HEK293T (cell line): Measurements from ENCODE around the gene ACACB.

Experiments
- CTCF ChIA-PET: fragments of 350-600 bp; formaldehyde crosslinking; extraction: SDS; loops from one replicate; lab custom pipeline; 2021; ENCODE audit warnings: antibody characterized with exemption, inconsistent platforms; lab: Yijun Ruan, JAX
- POLR2A ChIA-PET: fragments of 350-600 bp; formaldehyde crosslinking; extraction: SDS; loops from one replicate; lab custom pipeline; 2020; ENCODE audit warnings: antibody characterized with exemption, inconsistent platforms; lab: Yijun Ruan, JAX
- DNase-seq: peaks from one replicate; pipeline ENCODE4 v3.0.0; 2012; ENCODE audit warnings: mixed read lengths; ENCODE audit errors: extremely low spot score
- ARNT ChIP-seq: fragments of 450-650 bp; IDR thresholded peaks from 2 replicates; pipeline ENCODE4 v1.6.1; 2017; ENCODE audit warnings: mild to moderate bottlenecking
- BHLHE40 ChIP-seq: fragments of 450-650 bp; IDR thresholded peaks from 2 replicates; pipeline ENCODE4 v1.6.1; 2016; ENCODE audit warnings: mild to moderate bottlenecking, moderate library complexity, borderline replicate concordance
- CTBP1 ChIP-seq: fragments of 450-650 bp; IDR thresholded peaks from 2 replicates; pipeline ENCODE4 v1.6.1; 2016; ENCODE audit warnings: borderline replicate concordance
- ELF4 ChIP-seq: fragments of 450-650 bp; IDR thresholded peaks from 2 replicates; pipeline ENCODE4 v1.6.1; 2017; ENCODE audit warnings: antibody characterized with exemption
- FOXA1 ChIP-seq: fragments of 450-650 bp; IDR thresholded peaks from 2 replicates; pipeline ENCODE4 v1.6.1; 2016; ENCODE audit warnings: mild to moderate bottlenecking
- FOXK2 ChIP-seq: fragments of 450-650 bp; IDR thresholded peaks from 2 replicates; pipeline ENCODE4 v1.6.1; 2016; ENCODE audit warnings: mild to moderate bottlenecking
- FOXM1 ChIP-seq: fragments of 450-650 bp; IDR thresholded peaks from 2 replicates; pipeline ENCODE4 v1.6.1; 2017; ENCODE audit warnings: mild to moderate bottlenecking, borderline replicate concordance
- HDGF ChIP-seq: fragments of 450-650 bp; IDR thresholded peaks from 2 replicates; pipeline ENCODE4 v1.6.1; 2017; ENCODE audit warnings: antibody characterized with exemption, borderline replicate concordance
- L3MBTL2 ChIP-seq: fragments of 450-650 bp; conservative IDR thresholded peaks from 2 replicates; pipeline ENCODE4 v1.6.1; 2016; ENCODE audit warnings: mild to moderate bottlenecking
- LEF1 ChIP-seq: fragments of 450-650 bp; IDR thresholded peaks from 2 replicates; pipeline ENCODE4 v1.6.1; 2017; ENCODE audit warnings: mild to moderate bottlenecking, borderline replicate concordance
- NFRKB ChIP-seq: fragments of 450-650 bp; IDR thresholded peaks from 2 replicates; pipeline ENCODE4 v1.6.1; 2016; ENCODE audit warnings: mild to moderate bottlenecking, moderate library complexity
- PKNOX1 ChIP-seq: fragments of 450-650 bp; IDR thresholded peaks from 2 replicates; pipeline ENCODE4 v1.6.1; 2016
- SP1 ChIP-seq: fragments of 450-650 bp; IDR thresholded peaks from 2 replicates; pipeline ENCODE4 v1.6.1; 2017
- SUZ12 ChIP-seq: fragments of 450-650 bp; IDR thresholded peaks from 2 replicates; pipeline ENCODE4 v1.6.1; 2016; ENCODE audit warnings: mild to moderate bottlenecking
- TARDBP ChIP-seq: fragments of 450-650 bp; IDR thresholded peaks from 2 replicates; pipeline ENCODE4 v1.6.1; 2016
- ZNF384 ChIP-seq: fragments of 450-650 bp; IDR thresholded peaks from 2 replicates; pipeline ENCODE4 v1.6.1; 2016

The ACACB gene

DNA sequence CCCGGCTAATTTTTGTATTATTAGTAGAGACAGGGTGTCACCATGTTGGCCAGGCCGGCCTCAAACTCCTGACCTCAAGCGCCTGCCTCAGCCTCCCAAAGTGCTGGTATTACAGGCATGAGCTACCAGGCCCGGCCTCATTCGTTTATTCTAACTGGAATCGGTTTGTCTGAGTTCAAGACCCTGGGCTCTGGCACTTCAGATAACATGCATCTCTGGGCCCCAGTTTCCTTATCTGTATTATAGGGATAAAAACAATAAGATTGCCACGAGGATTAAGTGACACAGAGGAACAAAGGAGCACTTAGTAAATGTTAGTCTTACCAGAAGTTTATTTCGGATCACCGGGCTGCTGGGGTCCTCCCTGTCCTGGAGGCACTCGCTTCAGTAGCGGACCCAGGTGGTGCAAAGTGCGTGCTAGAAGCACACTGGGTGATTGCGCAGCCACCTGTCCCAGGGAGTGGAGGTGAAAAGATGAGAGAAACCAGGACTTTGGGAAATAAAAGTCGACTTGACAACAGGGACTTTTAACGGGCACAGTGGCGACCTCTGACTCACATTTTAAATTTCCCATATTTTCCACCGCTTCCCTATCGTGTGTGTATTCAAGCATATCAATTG lies 37.5 kb downstream of the ACACB start:
- peak; percentile 20 for DNase-seq
- TF ChIP-seq SUZ12, result no peak
- no peak for TF ChIP-seq CTBP1
- no peak for TF ChIP-seq L3MBTL2
- TF ChIP-seq ARNT, result no peak
- no peak for TF ChIP-seq HDGF
- TF ChIP-seq SP1, result no peak
- no peak for TF ChIP-seq PKNOX1
- TF ChIP-seq BHLHE40, result no peak
- no peak for TF ChIP-seq LEF1
- no peak for TF ChIP-seq FOXA1
- TF ChIP-seq ELF4, result no peak
- no peak for TF ChIP-seq ZNF384
- no peak for TF ChIP-seq TARDBP
- ChIA-PET POLR2A (interaction anchor here (0.6 to 1.0 kb wide), 3 partner anchors 14 to 58 kb away, joined by 3 to 4 read pairs (median 3); partner anchors contain the start of gene ACACB), CTCF (no interaction called here)

GRCh38 chr12:109154451-109155438 lies 38.4 kb downstream of the ACACB start:
- CTCF ChIA-PET, result no interaction called here
- DNase-seq, result peak; percentile 97
- TF ChIP-seq L3MBTL2 (peak; percentile 30; the same call in 1 of the 2 replicates), ELF4 (no peak)
- POLR2A ChIA-PET, result interaction anchor here (0.6 to 1.0 kb wide), 5 partner anchors 9 to 59 kb away, joined by 3 to 4 read pairs (median 3); partner anchors contain the start of genes ACACB and UNG

DNA sequence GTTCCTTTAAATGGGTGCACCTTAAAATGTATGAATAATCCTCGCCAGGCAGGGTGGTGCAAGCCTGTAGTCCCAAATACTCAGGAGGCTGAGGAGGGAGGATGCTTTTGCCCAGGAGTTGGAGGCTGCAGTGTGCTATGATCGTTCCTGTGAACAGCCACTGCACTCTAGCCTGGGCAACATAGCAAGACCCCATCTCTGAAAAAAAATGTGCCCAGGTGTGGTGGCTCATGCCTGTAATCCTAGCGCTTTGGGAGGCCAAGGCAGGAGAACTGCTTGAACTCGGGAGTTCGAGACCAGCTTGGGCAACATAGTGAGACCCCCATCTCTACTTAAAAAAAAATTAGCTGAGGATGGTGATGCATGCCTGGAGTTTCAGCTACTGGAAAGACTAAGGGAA lies 39.6 kb downstream of the ACACB start:
- no peak for TF ChIP-seq ELF4
- POLR2A ChIA-PET, result no interaction called here

GRCh38 chr12:109156586-109156985 lies 40.2 kb downstream of the ACACB start:
- POLR2A ChIA-PET, result interaction anchor here (1.0 kb wide), 1 partner anchor 41 kb away, joined by 3 read pairs; the partner anchor contains the start of gene ACACB
- TF ChIP-seq FOXK2 (no peak), BHLHE40 (no peak), HDGF (no peak), TARDBP (no peak), SUZ12 (no peak), SP1 (no peak), CTBP1 (no peak), PKNOX1 (no peak), L3MBTL2 (no peak), ARNT (no peak), FOXA1 (no peak)

More for the DNA sequence above, 39.6 kb downstream of the ACACB start:
- CTCF ChIA-PET, result interaction anchor here (0.6 kb wide), 1 partner anchor 9 kb away, joined by 3 read pairs; no protein-coding TSS in a partner anchor
- no peak for DNase-seq

GRCh38 chr12:109157986-109158385 lies 41.6 kb downstream of the ACACB start:
- ChIA-PET CTCF (no interaction called here), POLR2A (no interaction called here)
- TF ChIP-seq FOXA1 (no peak), HDGF (no peak), FOXK2 (no peak), TARDBP (no peak), FOXM1 (no peak), ELF4 (no peak), BHLHE40 (no peak), SP1 (no peak), SUZ12 (no peak), PKNOX1 (no peak), ZNF384 (no peak), L3MBTL2 (no peak), LEF1 (no peak), CTBP1 (no peak), NFRKB (no peak), ARNT (no peak)
- no peak for DNase-seq

More at GRCh38 chr12:109156586-109156985, 40.2 kb downstream of the ACACB start:
- CTCF ChIA-PET, result interaction anchor here (0.6 kb wide), 1 partner anchor 9 kb away, joined by 3 read pairs; no protein-coding TSS in a partner anchor
- DNase-seq, result no peak

DNA sequence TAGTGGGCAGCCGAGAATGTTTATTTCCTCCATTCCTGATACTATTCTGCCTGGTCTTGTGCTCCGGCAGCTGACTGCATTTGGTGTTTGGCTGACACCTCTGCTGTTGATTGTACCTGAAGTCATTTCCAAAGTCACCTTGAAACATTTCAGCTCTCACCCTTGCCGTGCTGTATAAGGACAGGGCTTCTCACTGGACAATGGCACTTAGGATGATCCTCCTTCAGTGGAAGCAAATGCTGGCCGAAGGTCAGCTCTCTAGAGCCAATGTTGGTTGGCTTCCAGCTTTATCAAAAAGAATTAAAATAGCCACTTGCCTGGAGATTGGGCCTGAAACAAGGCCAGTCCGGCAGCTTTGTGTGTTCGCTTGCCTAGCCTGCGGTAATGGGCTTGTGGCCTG lies 44.0 kb downstream of the ACACB start:
- POLR2A ChIA-PET, result no interaction called here
- no peak for DNase-seq
- CTCF ChIA-PET, result no interaction called here
- no peak for TF ChIP-seq ARNT
- TF ChIP-seq SUZ12, result no peak
- no peak for TF ChIP-seq NFRKB
- TF ChIP-seq CTBP1, result no peak
- TF ChIP-seq FOXA1, result no peak
- TF ChIP-seq LEF1, result no peak
- TF ChIP-seq ZNF384, result no peak
- TF ChIP-seq TARDBP, result no peak
- TF ChIP-seq FOXM1, result no peak
- no peak for TF ChIP-seq L3MBTL2
- TF ChIP-seq PKNOX1, result no peak
- no peak for TF ChIP-seq SP1
